Stimulated activated CD8-positive, alpha-beta memory T cell treated with anti-CD3 and anti-CD28 coated beads, Interleukin-12 subunit alpha, Interleukin-12 subunit beta, amount 100 ng/mL, for 24 hours (primary cell): ENCODE data around the gene SNAPC4.
"Not testable (repeated sequence)": the region's sequence is repeated elsewhere in the genome, so short reads cannot be mapped to it uniquely, and the experiment has no call there.

Experiments used
- DNase-seq: peaks from one replicate; pipeline ENCODE4 v3.0.0-alpha.2; 2020; ENCODE audit errors: extremely low read depth

SNAPC4 gene

GRCh38 chr9:136433849-136434579, 34.0 kb upstream of the SNAPC4 start:
- no peak for DNase-seq

- DNase-seq, result no peak
These were observed 33.2 kb upstream of the SNAPC4 start for GRCh38 chr9:136433043-136433715.

DNA sequence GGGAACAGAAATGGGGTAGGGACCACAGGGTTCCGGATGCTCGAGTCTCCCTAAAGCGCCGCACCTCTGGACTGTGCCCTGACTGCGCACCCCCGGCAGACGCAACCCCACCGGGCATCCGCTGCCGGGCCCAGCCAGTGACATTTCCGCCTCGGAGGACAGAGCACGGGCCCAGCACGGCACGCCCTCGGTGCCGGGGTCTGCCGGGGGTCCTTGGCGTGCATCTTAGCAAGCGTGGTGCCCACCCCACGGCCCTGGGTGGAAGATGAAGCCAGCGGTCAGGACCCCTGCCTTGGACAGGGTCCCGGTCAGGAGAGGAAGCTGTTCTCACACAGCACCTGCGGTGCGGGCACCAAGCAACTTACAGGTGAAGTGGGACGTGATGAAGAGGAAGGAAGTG, 32.6 kb upstream of the SNAPC4 start:
- no peak for DNase-seq

DNA sequence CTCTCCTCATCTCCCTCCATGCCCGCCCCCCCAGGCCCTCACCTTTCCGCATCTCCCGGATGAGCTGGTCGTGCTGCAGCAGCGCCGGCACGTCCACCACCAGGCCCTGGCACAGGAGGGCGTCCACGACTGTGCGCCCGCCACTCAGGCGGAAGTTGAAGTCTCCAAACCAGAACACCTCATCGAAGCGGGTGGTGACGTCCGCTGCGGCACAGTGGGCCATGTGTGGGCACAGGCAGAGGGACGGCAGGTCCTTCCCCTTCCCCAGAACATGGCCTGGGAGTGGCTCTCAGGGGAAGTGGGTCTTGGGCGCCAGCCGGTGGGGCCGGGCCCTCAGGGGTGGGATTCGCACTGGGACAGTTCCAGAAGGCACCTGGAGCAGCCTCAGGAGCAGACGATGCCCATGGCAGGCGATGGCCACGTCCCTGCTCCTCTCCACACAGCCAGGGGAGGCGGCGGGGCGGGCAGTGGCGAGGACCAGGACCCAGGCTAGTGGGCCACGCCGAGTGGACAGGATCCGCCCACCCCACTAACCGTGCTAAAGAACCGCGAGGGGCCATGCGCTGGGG, 31.9 kb upstream of the SNAPC4 start:
- no peak for DNase-seq

- no peak for DNase-seq
These were observed 30.7 kb upstream of the SNAPC4 start for GRCh38 chr9:136430588-136431234.

- no peak for DNase-seq
These were observed 29.9 kb upstream of the SNAPC4 start for GRCh38 chr9:136429683-136430491.

DNA sequence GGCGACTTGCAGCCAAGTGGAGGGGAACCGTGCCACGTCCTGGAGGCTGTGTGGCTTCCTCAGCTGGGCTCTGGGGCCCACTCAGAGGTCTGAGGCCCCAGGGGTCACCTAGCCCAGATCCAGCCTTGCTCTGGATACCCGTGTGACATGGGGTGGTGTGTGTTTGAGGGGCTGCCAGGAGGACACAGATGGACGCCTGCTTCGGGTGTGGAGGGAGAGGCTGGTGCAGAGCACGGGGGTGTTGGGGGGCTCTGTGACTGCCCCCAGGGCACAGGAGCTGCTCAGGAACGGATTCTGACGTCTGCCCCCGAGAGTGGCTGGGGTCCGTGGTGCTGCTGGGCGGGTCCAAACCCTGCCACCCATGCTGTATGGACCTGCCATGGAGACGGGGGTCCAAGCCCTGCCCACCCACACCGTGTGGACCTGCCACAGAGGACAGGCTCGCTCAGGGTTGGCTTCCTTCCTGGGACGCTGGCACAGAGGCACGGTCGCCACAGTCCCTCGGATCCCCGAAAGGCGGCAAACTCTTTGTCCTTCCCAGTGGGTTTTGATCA, 29.2 kb upstream of the SNAPC4 start:
- no peak for DNase-seq

GRCh38 chr9:136426787-136427186, 26.8 kb upstream of the SNAPC4 start:
- no peak for DNase-seq

- DNase-seq, result not testable (repeated sequence)
These were observed 25.4 kb upstream of the SNAPC4 start for GRCh38 chr9:136425367-136425766.

DNA sequence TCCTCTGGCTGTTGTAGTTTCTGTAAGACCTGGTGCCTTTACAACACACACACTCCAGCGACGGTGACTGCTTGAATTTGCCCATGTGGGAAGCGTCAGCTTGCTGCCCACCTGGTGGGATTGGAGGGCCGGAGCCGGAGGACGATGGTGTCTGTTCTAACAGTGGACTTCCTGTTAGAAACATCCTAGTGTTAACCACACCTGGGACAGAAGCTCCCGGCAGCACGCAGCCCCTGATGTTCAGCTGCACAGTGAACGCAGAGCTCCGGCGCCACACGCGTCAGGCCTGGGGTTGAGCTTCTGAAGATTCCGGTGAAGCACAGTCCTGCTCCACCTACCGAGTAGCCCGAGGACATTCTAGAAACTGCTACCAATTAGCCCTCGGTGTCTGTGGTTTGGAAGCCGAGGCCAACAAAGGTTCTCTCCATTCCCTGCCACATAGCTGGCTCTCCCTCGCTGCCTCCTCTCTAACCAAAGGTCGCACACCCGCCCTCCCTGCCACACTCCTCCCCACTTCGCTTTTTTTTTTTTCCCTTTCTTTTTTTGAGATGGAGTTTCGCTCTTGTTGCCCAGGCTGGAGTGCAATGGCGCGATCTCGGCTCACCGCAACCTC, 24.9 kb upstream of the SNAPC4 start:
- no peak for DNase-seq

DNA sequence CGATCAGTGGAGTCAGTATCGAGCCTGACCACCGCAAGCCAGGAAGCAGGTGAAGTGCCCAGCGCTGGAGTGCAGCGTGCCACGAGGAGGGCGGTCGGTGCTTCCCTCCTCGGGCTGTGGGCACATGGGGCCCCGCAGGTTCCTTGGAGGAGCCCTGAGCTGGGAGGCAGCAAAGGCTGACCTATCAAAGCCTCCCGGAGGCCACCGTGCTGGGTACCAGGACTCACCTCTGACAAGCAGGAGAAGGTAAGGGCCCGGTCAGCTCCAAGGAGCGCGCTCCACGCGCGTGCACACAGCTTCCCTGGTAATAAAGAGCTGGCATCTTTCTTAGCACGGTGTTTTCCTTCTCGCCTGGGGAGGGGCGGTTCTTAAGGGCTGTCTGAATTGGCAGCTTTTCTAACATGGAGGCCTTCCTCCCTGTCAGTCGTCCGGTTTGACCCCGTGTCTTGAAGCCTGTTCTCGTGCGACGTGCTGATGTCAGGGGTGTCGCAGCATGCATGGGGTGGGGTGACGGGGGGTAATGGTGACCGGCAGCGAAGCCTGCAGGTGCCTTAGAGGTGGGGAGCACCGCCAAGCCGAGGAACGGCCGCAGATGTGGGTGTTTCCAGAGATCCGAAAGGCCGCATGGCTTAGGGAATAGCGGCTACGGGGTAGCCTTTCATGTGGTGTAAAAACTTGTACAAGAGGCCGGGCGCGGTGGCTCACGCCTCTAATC, 23.6 kb upstream of the SNAPC4 start:
- no peak for DNase-seq

GRCh38 chr9:136422876-136423275, 22.9 kb upstream of the SNAPC4 start:
- no peak for DNase-seq

DNA sequence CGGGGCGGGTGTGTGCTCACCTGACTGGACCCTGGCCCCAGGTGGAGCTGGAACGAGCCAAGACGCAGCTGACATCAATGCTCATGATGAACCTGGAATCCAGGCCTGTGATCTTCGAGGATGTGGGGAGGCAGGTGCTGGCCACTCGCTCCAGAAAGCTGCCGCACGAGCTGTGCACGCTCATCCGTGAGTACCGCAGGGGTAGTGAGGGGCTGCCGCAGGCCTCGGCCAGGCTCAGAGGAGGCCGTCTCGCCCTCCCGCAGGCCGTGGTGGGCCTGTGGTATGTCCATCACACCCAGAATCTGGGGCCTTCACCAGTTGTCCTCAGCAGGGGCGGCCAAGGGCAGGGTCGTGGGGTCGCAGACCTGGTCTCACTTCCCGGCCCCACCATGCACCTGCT, 21.8 kb upstream of the SNAPC4 start:
- DNase-seq, result no peak

DNA sequence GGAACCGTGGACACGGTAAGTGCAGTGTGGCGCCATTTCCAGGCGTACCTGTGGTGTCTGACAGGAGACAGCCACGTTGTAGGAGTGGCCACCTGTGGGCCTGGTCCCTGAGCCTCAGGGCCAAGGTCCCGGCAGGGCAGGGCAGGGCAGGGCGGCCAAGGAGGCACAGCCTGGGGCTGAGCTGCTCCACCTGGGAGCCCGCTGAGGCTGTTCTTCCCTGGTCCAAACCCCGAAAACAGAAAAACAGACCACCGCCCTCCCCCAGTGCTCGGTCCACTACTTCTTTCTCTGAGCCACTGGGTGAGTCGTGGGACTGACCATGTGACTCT, 19.1 kb upstream of the SNAPC4 start:
- DNase-seq, result no peak

DNA sequence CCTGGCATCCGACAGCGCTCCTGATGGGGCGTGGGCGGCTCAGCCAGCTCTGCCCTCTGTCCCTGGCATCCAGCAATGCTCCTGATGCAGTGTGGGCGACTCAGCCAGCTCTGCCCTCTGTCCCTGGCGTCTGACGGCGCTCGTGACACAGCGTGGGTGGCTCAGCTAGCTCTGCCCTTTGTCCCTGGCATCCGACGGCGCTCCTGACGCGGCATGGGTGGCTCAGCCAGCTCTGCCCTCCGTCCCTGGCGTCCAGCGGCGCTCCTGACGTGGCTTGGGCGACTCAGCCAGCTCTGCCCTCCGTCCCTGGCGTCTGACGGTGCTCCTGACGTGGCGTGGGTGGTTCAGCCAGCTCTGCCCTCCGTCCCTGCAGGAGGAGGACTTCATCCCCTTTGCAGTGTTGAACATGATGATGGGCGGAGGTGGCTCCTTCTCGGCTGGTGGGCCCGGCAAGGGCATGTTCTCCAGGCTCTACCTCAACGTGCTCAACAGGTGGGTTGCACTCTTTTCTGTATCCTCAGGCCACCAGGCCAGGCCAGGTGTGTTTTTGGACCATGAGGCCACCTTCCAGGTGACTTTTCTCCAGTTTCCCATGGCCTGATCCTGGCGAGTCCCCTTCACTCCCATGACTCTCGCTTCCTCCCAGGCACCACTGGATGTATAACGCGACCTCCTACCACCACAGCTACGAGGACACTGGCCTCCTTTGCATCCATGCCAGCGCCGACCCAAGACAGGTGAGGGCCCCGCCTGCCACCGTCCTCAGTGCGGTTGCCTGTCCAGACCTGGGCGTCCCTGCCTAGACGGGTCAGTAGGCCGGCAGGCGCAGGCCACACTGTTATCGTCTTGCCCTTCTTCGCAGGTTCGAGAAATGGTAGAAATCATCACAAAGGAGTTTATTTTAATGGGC, 18.5 kb upstream of the SNAPC4 start:
- no peak for DNase-seq

GRCh38 chr9:136416914-136417313, 16.9 kb upstream of the SNAPC4 start:
- DNase-seq, result no peak

DNA sequence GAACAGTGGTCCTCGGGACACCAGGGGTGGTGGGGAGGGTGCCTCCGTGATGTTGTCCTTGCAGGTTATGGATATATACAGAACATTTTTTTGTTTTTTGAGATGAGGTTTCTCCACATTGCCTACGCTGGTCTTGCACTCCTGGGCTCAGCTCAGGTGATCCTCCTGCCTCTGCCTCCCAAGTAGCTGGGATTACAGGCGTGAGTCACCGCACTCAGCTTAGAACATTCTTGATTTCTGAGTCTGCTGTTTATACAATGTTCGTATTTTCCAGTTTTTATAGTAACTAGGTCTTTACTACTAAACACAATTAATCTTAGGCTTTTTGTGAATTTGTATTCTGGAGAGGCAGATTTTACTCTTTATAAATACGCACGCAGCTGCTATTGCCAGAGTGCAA, 16.5 kb upstream of the SNAPC4 start:
- DNase-seq, result no peak

- no peak for DNase-seq
These were observed 13.0 kb upstream of the SNAPC4 start for GRCh38 chr9:136412962-136413361.

GRCh38 chr9:136411378-136411777, 11.4 kb upstream of the SNAPC4 start:
- DNase-seq, result no peak
